Immature natural killer cell (primary cell): ENCODE results near the gene HOXA9. TPM values are rescaled to one million over a fixed set of nuclear protein-coding genes. Genes with fewer than 3 reads are reported as not detected.

Source experiments
- DNase-seq, 3 donors: peaks; one replicate each; pipeline ENCODE4 v3.0.0; 2022; ENCODE audit warnings: mixed read lengths in 1 of 3
- H3K27ac Mint-ChIP-seq, 6 donors: one replicate each; pipeline ENCODE4 v1.8.0; 2020; ENCODE audit warnings: mixed read lengths in 6 of 6, mild to moderate bottlenecking in 5 of 6, inconsistent platforms in 4 of 6, moderate library complexity in 3 of 6
- H3K27me3 Mint-ChIP-seq, 3 donors: one replicate each; pipeline ENCODE4 v1.8.0; 2020 to 2021; ENCODE audit warnings: low read depth in 3 of 3, mild to moderate bottlenecking in 3 of 3, mixed read lengths in 3 of 3, moderate library complexity in 3 of 3, inconsistent platforms in 1 of 3
- H3K36me3 Mint-ChIP-seq, 3 donors: one replicate each; pipeline ENCODE4 v1.8.0; 2020; ENCODE audit warnings: mixed read lengths in 3 of 3, inconsistent platforms in 2 of 3, mild to moderate bottlenecking in 2 of 3
- H3K4me1 Mint-ChIP-seq, 2 donors: one replicate each; pipeline ENCODE4 v1.8.0; 2020; ENCODE audit warnings: inconsistent platforms in 2 of 2, mild to moderate bottlenecking in 2 of 2, mixed read lengths in 2 of 2, moderate library complexity in 1 of 2
- H3K4me3 Mint-ChIP-seq, 5 donors: one replicate each; pipeline ENCODE4 v1.8.0; 2020; ENCODE audit warnings: mild to moderate bottlenecking in 5 of 5, mixed read lengths in 5 of 5, inconsistent platforms in 3 of 5, moderate library complexity in 3 of 5
- H3K9me3 Mint-ChIP-seq, 6 donors: one replicate each; pipeline ENCODE4 v1.8.0; 2020; ENCODE audit warnings: mild to moderate bottlenecking in 6 of 6, mixed read lengths in 6 of 6, inconsistent platforms in 4 of 6, moderate library complexity in 3 of 6
- polyA plus RNA-seq, 3 donors: library from polyadenylated mRNA; unstranded; fragments of 300-500 nt; fragmentation: Illumina TruSeq; gene quantifications; one replicate each; pipeline ENCODE4 v1.2.3, GENCODE V29; 2021

The HOXA9 gene
- polyA plus RNA-seq, 3 donors from 2014 or later: 1.6 to 3.1 (median 1.8) TPM

DNA sequence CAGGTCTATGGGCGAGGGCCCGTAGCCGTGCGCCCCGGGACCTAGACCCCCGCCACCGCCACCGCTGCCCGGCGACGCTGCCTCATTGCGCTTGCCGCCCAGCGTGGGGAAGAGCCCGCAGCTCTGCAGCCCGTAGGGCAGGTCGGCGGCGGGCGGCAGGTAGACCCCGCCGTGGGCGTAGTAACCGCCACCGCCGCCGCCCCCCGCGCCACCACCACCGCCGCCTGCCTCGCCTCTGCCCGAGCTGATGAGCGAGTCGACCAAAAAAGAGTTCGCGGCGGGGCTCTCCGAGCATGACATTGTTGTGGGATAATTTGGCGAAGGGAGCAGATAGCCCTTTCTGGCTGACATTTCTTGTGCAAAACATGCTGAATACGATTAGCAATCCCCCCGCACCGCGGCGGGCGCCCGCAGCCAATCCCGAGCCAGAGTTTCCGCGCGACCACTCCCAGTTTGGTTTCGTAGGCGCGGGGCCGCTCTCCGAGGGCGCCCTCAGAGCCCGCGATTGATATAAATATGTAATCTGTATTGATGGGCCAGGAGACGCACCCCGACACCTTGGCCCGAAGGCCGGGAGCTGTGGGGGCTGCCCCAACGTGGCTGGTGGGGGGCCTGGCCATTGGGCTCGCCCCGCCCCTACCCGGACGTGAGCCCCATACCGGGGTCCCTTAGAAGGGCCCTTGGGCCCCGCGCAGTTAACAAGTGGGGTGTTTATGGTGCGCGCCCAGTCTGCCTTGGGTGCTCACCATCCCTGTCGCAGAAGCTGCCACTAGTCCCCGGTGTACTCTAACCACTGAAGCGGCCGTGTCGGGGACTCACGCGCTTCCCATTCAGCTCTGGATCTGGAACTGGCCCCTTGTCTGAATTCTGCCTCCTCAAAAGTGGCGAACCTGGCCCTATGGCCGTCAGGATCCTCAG, 8.9 kb upstream of the HOXA9 start, which contains the start of gene HOXA10:
Gene HOXA10 (minus strand): TSS at position 365 of the 918 bp plus-strand sequence. CDS start 14 bp downstream, at position 351.
- H3K4me3 Mint-ChIP-seq: peak within 1 kb of the TSS; percentile 77 to 82 (median 80)
- H3K36me3 Mint-ChIP-seq: peaks cover 0 to 4% (median 3%) of the 10 kb centered on the region in 3 donors
- peaks cover 25 to 41% (median 27%) of the 10 kb centered on the region in 3 donors for H3K27me3 Mint-ChIP-seq
- peaks cover 24 to 28% of the 10 kb centered on the region in 2 donors for H3K4me1 Mint-ChIP-seq
- peak within 1 kb of the TSS in 1 of 6 donors; percentile 50 for H3K27ac Mint-ChIP-seq
- no peaks in the 10 kb centered on the region for H3K9me3 Mint-ChIP-seq
- DNase-seq: no peak

DNA sequence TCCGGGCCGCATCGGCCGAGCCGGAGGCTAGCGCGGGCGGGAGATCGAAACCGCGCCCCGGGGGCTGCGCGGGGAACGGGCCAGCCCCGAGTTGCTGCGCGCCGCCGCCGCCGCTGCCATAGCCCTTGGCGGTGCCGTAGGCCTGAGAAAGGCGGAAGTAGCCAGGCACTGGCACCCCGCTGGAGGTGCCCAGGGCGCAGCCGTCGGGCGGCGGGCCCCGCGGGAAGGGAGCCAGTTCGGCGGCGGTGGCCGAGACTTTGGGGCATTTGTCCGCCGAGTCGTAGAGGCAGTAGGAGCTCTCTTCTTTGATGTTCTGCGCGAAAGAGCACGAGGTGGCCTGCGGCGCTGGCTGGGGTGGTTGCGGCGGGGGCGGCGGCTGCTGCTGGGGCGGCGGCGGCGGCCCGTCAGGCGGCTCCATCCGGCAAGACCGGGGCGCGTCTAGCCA, 8.2 kb upstream of the HOXA9 start:
- Mint-ChIP-seq H3K9me3 (no peaks in the 10 kb centered on the region), H3K27me3 (peaks cover 30 to 47% (median 32%) of the 10 kb centered on the region in 3 donors), H3K27ac (no peak overlapping the region), H3K4me1 (peaks cover 25 to 32% of the 10 kb centered on the region in 2 donors), H3K36me3 (peaks cover 3 to 4% (median 4%) of the 10 kb centered on the region in 3 donors), H3K4me3 (peak overlapping the region in 4 of 5 donors; percentile 51 to 78 (median 65))
- DNase-seq: peak; percentile 59 to 72 (median 70)

DNA sequence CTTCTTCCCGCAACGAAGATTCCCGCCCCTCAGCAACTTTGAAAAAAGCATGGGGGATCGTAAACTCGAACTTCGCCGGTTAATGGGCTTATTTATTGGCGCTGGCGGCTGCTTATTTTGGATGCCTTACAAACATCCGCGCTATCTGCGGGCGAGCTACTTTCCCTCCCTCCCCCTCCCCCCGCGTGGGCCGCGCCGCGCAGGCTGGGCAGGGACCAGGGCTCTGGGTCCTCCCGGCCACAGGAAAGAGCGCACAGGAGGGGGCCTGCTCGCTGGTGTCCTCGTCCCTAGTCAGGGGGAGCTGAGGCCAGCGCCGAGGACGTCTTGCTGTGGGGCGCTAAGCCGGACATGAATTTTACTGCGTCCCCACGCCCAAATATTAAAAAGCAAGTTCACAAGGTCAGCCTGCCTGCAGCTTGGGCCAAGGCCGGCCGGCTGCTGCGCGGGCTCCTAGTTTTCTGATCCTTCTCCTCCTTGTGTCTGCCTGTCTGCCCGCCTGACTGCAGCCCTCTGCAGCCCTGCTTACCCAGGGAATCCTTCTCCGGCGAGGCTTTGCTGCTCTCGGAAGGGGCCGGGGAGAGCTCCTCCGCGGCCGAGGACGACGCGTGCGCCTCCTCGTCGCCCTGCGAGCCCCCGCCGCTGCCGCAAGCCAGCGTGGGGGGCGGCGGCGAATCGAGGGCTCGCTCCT, 7.6 kb upstream of the HOXA9 start:
- Mint-ChIP-seq H3K36me3 (peaks cover 3 to 5% (median 4%) of the 10 kb centered on the region in 3 donors), H3K27me3 (peaks cover 35 to 52% (median 36%) of the 10 kb centered on the region in 3 donors), H3K4me1 (peaks cover 29 to 38% of the 10 kb centered on the region in 2 donors), H3K9me3 (no peaks in the 10 kb centered on the region), H3K27ac (peak overlapping the region in 2 of 6 donors; percentile 11 to 50), H3K4me3 (peak overlapping the region; percentile 77 to 80 (median 79))
- DNase-seq: no peak

DNA sequence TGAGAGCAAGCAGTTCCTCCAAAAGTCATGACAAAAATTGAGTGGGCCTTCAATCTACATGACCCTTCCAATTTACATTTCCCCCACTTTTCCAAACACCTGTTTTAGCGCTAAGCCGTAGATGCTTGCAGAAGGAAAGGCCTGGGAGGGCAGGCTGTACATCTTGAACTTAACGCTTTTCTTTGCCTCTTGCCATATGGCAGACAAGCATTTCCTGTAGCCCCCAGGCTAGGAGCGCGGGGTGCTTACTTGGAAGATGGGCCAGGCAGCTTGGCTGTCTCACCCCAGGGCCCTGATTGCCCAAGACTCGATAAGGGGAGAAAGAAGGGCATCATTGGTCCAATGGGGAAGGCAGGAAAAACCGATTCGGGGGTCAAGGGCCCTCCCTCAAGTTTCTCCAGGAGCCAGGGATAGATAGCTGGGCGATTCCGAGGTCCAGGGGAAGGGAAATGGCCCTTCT, 7.0 kb upstream of the HOXA9 start:
- H3K4me1 Mint-ChIP-seq: peaks cover 29 to 44% of the 10 kb centered on the region in 2 donors

DNA sequence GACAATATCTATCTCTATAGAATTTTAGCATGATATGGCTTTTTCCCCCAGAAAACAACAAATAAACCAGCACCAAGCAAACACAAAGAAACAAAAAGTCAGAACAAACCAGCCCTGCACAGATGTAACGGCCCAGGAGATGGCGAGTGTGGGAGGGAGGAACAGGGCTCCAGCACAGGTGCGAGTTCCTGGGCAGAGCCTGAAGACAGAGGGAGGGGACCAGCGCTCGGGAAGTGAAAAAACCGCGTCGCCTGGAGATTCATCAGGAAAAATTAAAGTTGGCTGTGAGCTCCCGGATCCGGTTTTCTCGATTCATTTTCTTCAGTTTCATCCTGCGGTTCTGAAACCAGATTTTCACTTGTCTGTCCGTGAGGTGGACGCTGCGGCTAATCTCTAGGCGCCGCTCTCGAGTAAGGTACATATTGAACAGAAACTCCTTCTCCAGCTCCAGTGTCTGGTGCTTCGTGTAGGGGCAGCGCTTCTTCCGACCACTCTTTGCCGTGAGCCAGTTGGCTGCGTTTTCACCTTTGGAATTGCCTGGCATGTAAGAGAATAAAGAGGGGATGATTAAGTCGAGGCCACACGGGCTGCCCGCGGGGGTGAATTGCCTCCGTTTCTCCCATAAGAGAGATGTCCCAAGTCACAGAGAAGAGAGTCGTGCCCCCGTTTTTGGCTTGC, 6.4 kb upstream of the HOXA9 start:
- Mint-ChIP-seq H3K4me3 (peak overlapping the region; percentile 77 to 80 (median 78)), H3K4me1 (peaks cover 32 to 45% of the 10 kb centered on the region in 2 donors), H3K27me3 (peaks cover 43 to 59% (median 44%) of the 10 kb centered on the region in 3 donors), H3K9me3 (no peaks in the 10 kb centered on the region), H3K27ac (peak overlapping the region; percentile 11 to 85 (median 44)), H3K36me3 (peaks cover 3 to 5% (median 4%) of the 10 kb centered on the region in 3 donors)
- no peak for DNase-seq

More for the DNA sequence above, 7.0 kb upstream of the HOXA9 start:
- DNase-seq: no peak
- Mint-ChIP-seq H3K27ac (peak overlapping the region in 5 of 6 donors; percentile 11 to 85 (median 41)), H3K4me3 (peak overlapping the region; percentile 77 to 80 (median 78)), H3K27me3 (peaks cover 40 to 55% (median 42%) of the 10 kb centered on the region in 3 donors), H3K36me3 (peaks cover 3 to 5% (median 4%) of the 10 kb centered on the region in 3 donors), H3K9me3 (no peaks in the 10 kb centered on the region)

DNA sequence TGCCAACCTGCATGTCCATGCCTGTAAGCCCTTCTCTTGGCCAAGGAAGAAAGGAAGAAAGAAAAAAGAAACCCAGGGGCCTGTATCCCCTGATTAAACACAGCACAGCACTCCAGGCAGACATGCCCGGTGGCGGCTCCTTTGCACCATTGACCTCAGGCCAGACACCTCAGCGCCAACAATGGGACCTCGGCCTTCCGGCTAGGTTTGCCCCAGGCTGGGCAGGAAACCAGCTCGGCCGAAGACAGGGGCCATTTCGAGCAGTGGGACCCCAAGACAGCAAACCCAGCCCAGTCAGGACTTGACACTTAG, 5.9 kb upstream of the HOXA9 start:
- peaks cover 43 to 62% (median 47%) of the 10 kb centered on the region in 3 donors for H3K27me3 Mint-ChIP-seq
- peaks cover 32 to 45% of the 10 kb centered on the region in 2 donors for H3K4me1 Mint-ChIP-seq
- H3K4me3 Mint-ChIP-seq: peak overlapping the region; percentile 13 to 80 (median 70)
- H3K27ac Mint-ChIP-seq: peak overlapping the region in 5 of 6 donors; percentile 11 to 67 (median 28)
- DNase-seq: peak in 1 of 3 donors; percentile 50
- H3K36me3 Mint-ChIP-seq: peaks cover 3 to 5% (median 4%) of the 10 kb centered on the region in 3 donors
- H3K9me3 Mint-ChIP-seq: no peaks in the 10 kb centered on the region

DNA sequence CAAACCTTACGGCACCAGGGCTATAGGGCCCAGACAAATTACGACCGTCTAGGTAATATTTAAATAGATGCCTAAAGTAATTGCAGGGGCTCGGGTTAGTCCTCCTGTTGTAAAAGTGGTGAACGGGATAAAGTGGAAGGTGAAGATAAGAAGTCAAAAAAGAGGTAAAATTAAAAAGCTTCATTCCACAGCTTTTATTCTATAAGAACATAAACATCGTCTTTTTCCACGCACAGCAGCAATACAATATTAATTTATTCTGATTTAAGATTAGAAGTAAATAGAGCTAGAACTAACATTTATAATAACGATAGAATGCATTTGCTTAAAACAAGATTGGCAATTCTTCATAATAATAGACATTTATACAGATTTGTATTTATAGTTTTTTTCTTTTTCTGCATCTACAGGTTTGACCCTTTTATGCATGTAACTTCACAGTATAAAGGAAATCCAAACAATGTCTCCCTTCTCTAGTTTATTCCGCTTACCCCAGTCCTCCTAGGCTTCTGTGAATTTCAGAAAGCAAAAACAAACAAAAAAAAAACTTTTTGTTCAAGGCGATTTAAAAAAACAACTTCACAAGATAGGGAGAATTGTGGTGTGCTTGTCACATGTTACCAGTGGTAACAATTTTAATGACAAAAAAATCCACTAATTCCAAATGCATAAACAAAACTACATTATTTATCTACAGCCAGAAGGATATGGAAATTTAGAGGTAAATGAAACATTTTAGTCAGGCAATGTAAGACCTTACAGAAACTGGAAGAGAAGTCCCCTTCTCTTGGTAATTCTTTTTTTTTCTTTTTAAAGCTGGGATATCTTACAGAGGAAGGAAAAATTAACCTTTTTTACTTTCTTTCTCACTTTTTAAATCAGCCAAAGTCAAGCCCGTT, 5.3 kb upstream of the HOXA9 start:
- H3K9me3 Mint-ChIP-seq: no peaks in the 10 kb centered on the region
- H3K4me3 Mint-ChIP-seq: peak overlapping the region in 4 of 5 donors; percentile 43 to 80 (median 60)
- H3K36me3 Mint-ChIP-seq: peaks cover 3 to 5% (median 4%) of the 10 kb centered on the region in 3 donors
- peaks cover 47 to 67% (median 51%) of the 10 kb centered on the region in 3 donors for H3K27me3 Mint-ChIP-seq
- DNase-seq: no peak
- peak overlapping the region in 4 of 6 donors; percentile 24 to 67 (median 42) for H3K27ac Mint-ChIP-seq
- H3K4me1 Mint-ChIP-seq: peaks cover 36 to 50% of the 10 kb centered on the region in 2 donors

DNA sequence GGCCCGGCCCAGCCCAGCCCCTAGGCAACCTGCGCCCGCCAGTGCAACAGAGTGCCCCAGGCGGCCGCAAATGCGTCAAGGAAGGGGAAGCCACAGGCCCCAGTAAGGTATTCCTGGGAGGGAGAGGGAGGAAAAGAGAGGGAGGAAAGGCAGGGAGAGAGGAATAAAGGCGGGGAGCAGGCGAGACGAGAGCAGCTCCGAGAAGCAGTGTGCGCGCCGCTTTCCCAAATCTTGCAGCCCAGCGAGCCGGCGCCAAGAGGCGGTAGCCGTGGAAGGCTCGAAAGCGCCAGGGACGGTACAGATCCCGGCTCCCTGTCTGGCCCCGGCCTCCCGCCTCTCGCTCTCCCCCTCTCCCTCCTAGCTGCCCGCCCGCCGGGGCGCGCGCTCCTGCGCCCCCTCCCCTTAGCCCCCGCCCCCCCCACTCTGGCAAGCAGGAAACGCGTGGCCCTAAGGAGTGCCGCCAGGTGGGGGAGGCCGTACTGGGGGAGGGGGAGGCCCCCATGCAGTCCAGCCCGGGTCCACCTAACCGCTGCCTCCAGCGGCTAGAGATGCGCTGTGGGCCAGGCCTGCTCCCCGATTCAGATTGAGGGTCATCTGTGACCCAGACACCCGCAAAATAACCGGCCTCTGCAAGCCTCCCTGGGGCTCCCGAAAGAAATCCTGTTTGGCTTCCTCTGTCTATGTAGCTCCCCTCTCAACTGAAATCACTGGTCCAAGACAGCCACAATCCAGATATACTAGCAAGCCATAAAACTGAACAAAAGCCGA, 4.5 kb upstream of the HOXA9 start:
- Mint-ChIP-seq H3K27me3 (peaks cover 53 to 74% (median 56%) of the 10 kb centered on the region in 3 donors), H3K4me3 (peak overlapping the region; percentile 9 to 74 (median 70)), H3K9me3 (no peaks in the 10 kb centered on the region), H3K27ac (peak overlapping the region in 3 of 6 donors; percentile 57 to 76 (median 72)), H3K36me3 (peaks cover 3 to 5% (median 4%) of the 10 kb centered on the region in 3 donors), H3K4me1 (peaks cover 40 to 55% of the 10 kb centered on the region in 2 donors)
- DNase-seq: no peak

DNA sequence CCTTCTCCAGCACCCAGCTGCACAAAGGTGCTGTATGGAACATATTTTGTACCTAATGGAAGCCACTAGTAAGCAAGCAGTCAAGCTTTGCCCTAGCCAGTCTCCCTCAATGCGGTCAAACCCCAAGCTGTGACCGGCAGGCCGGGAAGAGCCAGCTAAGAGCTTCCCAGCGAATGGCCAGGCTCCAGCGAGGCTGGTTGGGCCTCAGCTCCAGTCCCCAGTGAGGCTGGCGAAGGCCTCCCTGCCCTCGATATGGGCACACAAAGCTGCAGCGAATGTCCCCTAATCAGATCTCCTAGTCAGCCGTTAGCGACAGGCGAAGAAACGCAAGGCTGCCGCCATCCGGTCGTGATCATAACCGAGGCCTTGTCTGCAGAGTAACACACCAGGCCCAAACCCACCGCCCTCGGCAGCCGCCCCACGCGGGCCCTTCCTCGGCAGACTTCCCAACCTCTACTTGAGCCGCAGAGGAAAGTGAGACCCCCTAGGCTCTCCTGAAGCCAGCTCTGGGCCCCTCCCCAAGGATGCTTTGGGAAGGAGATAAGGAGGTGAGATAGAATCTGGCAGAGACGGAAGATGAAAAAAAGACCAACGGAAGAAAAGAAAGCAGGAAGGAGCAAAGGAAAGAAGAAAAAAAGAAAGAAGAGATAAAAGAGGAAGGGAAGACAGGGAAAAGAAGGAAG, 3.1 kb upstream of the HOXA9 start:
- peaks cover 46 to 70% of the 10 kb centered on the region in 2 donors for H3K4me1 Mint-ChIP-seq

DNA sequence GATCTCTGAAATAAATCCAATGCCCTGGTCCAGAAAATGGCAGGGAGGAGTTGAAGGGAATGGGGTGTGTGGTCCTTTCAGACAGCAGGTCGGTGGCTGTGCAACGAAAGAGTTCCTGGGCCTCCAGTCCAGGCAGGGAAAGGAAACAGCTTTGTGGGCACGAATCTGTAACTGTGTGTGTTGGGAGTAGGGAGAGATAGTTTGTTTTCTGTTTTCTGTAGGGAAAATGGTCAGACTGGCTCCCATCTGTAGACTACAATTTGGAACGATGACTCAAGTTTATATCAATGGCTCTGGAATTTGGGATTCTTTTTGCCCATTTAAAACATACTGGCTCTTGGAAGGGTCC, 2.6 kb upstream of the HOXA9 start:
- no peak for DNase-seq
- peaks cover 63 to 85% (median 69%) of the 10 kb centered on the region in 3 donors for H3K27me3 Mint-ChIP-seq
- H3K36me3 Mint-ChIP-seq: peaks cover 3 to 5% (median 4%) of the 10 kb centered on the region in 3 donors
- H3K27ac Mint-ChIP-seq: peak overlapping the region in 5 of 6 donors; percentile 32 to 90 (median 84)
- H3K4me1 Mint-ChIP-seq: peaks cover 46 to 72% of the 10 kb centered on the region in 2 donors
- H3K4me3 Mint-ChIP-seq: peak overlapping the region; percentile 21 to 80 (median 51)
- H3K9me3 Mint-ChIP-seq: peaks cover 0 to 2% (median 0%) of the 10 kb centered on the region in 6 donors

More for the DNA sequence above, 3.1 kb upstream of the HOXA9 start:
- Mint-ChIP-seq H3K27me3 (peaks cover 63 to 85% (median 66%) of the 10 kb centered on the region in 3 donors), H3K36me3 (peaks cover 3 to 5% (median 4%) of the 10 kb centered on the region in 3 donors), H3K27ac (peak overlapping the region; percentile 29 to 90 (median 81)), H3K9me3 (peaks cover 0 to 2% (median 0%) of the 10 kb centered on the region in 6 donors), H3K4me3 (peak overlapping the region; percentile 49 to 80 (median 68))
- DNase-seq: peak in 1 of 3 donors; percentile 55
